ENCODE results near the gene NUFIP1. TPM values are rescaled to one million over a fixed set of nuclear protein-coding genes. Genes with fewer than 3 reads are reported as not detected.
A peak's percentile ranks its signal among the peaks of the same experiment; 100 is the strongest.
"Not testable (repeated sequence)": the region's sequence is repeated elsewhere in the genome, so short reads cannot be mapped to it uniquely, and the experiment has no call there.

The NUFIP1 gene
- total RNA-seq, 1 donor from 2014 or later = 5.6 TPM

- DNase-seq (ENCODE audit: low read depth) = peak; percentile 68
These were observed 19.5 kb downstream of the NUFIP1 start for GRCh38 chr13:44969551-44970484.

- no peak for DNase-seq (ENCODE audit: low read depth)
These were observed 20.8 kb downstream of the NUFIP1 start for GRCh38 chr13:44968434-44968815.

GRCh38 chr13:44967704-44968433, 21.4 kb downstream of the NUFIP1 start:
- DNase-seq (ENCODE audit: low read depth) = peak; percentile 41

- DNase-seq (ENCODE audit: low read depth) = no peak
These were observed 27.3 kb downstream of the NUFIP1 start for GRCh38 chr13:44961997-44962396.

GRCh38 chr13:44955406-44955805, 33.9 kb downstream of the NUFIP1 start:
- DNase-seq (ENCODE audit: low read depth) = no peak

- DNase-seq (ENCODE audit: low read depth) = no peak
These were observed 35.0 kb downstream of the NUFIP1 start for GRCh38 chr13:44954224-44954623.

GRCh38 chr13:44952671-44953070, 36.6 kb downstream of the NUFIP1 start:
- no peak for DNase-seq (ENCODE audit: low read depth)

GRCh38 chr13:44951184-44951583, 38.1 kb downstream of the NUFIP1 start:
- no peak for DNase-seq (ENCODE audit: low read depth)

- DNase-seq (ENCODE audit: low read depth) = not testable (repeated sequence)
These were observed 45.9 kb downstream of the NUFIP1 start for GRCh38 chr13:44943411-44943810.

- no peak for DNase-seq (ENCODE audit: low read depth)
These were observed 50.4 kb downstream of the NUFIP1 start for GRCh38 chr13:44938854-44939253.

GRCh38 chr13:44936246-44936645, 53.0 kb downstream of the NUFIP1 start:
- no peak for DNase-seq (ENCODE audit: low read depth)

- peak; percentile 25 for DNase-seq (ENCODE audit: low read depth)
These were observed 54.5 kb downstream of the NUFIP1 start for GRCh38 chr13:44934724-44935123.

- DNase-seq (ENCODE audit: low read depth) = no peak
These were observed 56.4 kb downstream of the NUFIP1 start for GRCh38 chr13:44932850-44933251.

GRCh38 chr13:44932171-44932849, 57.0 kb downstream of the NUFIP1 start:
- peak; percentile 47 for DNase-seq (ENCODE audit: low read depth)

- DNase-seq (ENCODE audit: low read depth) = peak; percentile 94
These were observed 58.2 kb downstream of the NUFIP1 start for GRCh38 chr13:44930963-44931623.

- DNase-seq (ENCODE audit: low read depth) = peak; percentile 20
These were observed 59.0 kb downstream of the NUFIP1 start for GRCh38 chr13:44930280-44930679.

- no peak for DNase-seq (ENCODE audit: low read depth)
These were observed 59.6 kb downstream of the NUFIP1 start for GRCh38 chr13:44929692-44930091.

GRCh38 chr13:44927968-44928367, 61.3 kb downstream of the NUFIP1 start:
- DNase-seq (ENCODE audit: low read depth) = no peak

- peak; percentile 100 for DNase-seq (ENCODE audit: low read depth)
These were observed 67.1 kb downstream of the NUFIP1 start for GRCh38 chr13:44921931-44922758.

- DNase-seq (ENCODE audit: low read depth) = peak; percentile 41
These were observed 67.9 kb downstream of the NUFIP1 start for GRCh38 chr13:44921246-44921877.
